ENCODE results near the gene HNF4A.

- TF ChIP-seq CTCF (IDR thresholded peaks at IDR 0.05) (no peak), YY1 (IDR thresholded peaks at IDR 0.05; ENCODE audit: low read depth) (no peak), RCOR1 (IDR thresholded peaks at IDR 0.05; ENCODE audit: low read length) (no peak), RAD21 (IDR thresholded peaks at IDR 0.05; ENCODE audit: low read length) (no peak), TCF12 (IDR thresholded peaks at IDR 0.05) (no peak), USF2 (IDR thresholded peaks at IDR 0.05; ENCODE audit: borderline replicate concordance, low read depth, low read length) (no peak), TEAD4 (IDR thresholded peaks at IDR 0.05; ENCODE audit: borderline replicate concordance, insufficient read depth) (no peak)
Measured at GRCh38 chr20:44419131-44419844, 63.8 kb downstream of the HNF4A start.
